ENCODE results near the gene HIGD1B. TPM values are rescaled to one million over a fixed set of nuclear protein-coding genes. Genes with fewer than 3 reads are reported as not detected.

Gene HIGD1B
- total and polyA plus RNA-seq, 4 donors = 3.0 to 25.4 (median 18.0) TPM

- peaks cover 15 to 38% (median 30%) of the 10 kb centered on the region in 4 donors for H3K36me3 ChIP-seq (ENCODE audit: control insufficient read depth in 4 of 4, insufficient read depth in 4 of 4, low read length in 4 of 4)
- no peak overlapping the region for H3K4me3 ChIP-seq
- TF ChIP-seq CTCF (IDR thresholded peaks at IDR 0.05; ENCODE audit: control extremely low read depth, extremely low read depth) = no peak
- no peaks in the 10 kb centered on the region for H3K9me3 ChIP-seq (ENCODE audit: control insufficient read depth in 4 of 4, insufficient read depth in 3 of 4, low read length in 3 of 4)
- H3K27me3 ChIP-seq (ENCODE audit: control insufficient read depth in 3 of 3, insufficient read depth in 3 of 3, low read length in 2 of 3) = no peaks in the 10 kb centered on the region
- DNase-seq (no peak), ATAC-seq (ENCODE audit: insufficient read depth, low FRiP score) (no peak)
- H3K9ac ChIP-seq (ENCODE audit: insufficient read depth in 1 of 2, low read length in 2 of 2) = no peak overlapping the region
- peaks cover 0 to 3% (median 0%) of the 10 kb centered on the region in 5 donors for H3K4me1 ChIP-seq (ENCODE audit: control insufficient read depth in 5 of 5, insufficient read depth in 5 of 5, low read length in 5 of 5)
- no peak overlapping the region for H3K27ac ChIP-seq (ENCODE audit: low read depth in 1 of 2, low read length in 1 of 2)
- WGBS, 2 donors = 38 to 61% methylated on average over 10 of the region's 10 CpGs
Observed at GRCh38 chr17:44887971-44888954, 40.6 kb downstream of the HIGD1B start.

- WGBS, 2 donors = 56 to 75% methylated on average over 7 of the region's 7 CpGs
- Histone ChIP-seq H3K27ac (ENCODE audit: low read depth in 1 of 2, low read length in 1 of 2) (no peak overlapping the region), H3K27me3 (ENCODE audit: control insufficient read depth in 3 of 3, insufficient read depth in 3 of 3, low read length in 2 of 3) (no peaks in the 10 kb centered on the region), H3K36me3 (ENCODE audit: control insufficient read depth in 4 of 4, insufficient read depth in 4 of 4, low read length in 4 of 4) (peaks cover 10 to 38% (median 27%) of the 10 kb centered on the region in 4 donors), H3K9ac (ENCODE audit: insufficient read depth in 1 of 2, low read length in 2 of 2) (no peak overlapping the region), H3K4me3 (no peak overlapping the region), H3K9me3 (ENCODE audit: control insufficient read depth in 4 of 4, insufficient read depth in 3 of 4, low read length in 3 of 4) (no peaks in the 10 kb centered on the region), H3K4me1 (ENCODE audit: control insufficient read depth in 5 of 5, insufficient read depth in 5 of 5, low read length in 5 of 5) (peaks cover 0 to 3% (median 0%) of the 10 kb centered on the region in 5 donors)
- DNase-seq (no peak), ATAC-seq (ENCODE audit: insufficient read depth, low FRiP score) (no peak)
- no peak for TF ChIP-seq CTCF (IDR thresholded peaks at IDR 0.05; ENCODE audit: control extremely low read depth, extremely low read depth)
Observed at GRCh38 chr17:44889003-44889402, 41.3 kb downstream of the HIGD1B start.

DNA sequence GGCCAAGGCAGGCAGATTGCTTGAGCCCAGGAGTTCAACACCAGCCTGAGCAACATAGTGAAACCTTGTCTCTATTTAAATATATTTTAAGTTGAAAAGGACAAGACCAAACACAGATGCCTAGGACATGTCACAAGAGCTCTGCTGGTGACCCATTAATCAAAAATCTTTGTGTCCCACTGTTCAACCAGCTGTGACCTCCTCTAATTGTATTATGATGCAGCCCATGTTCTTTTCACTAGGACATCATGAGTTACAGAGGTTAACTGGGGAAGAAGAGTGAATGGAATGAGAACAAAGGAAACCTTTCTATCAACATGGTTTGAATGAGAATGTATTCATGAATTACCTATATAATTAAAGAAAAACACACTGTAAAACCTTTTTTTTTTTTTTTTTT, 44.6 kb downstream of the HIGD1B start:
- no peak for DNase-seq
- Histone ChIP-seq H3K9me3 (ENCODE audit: control insufficient read depth in 4 of 4, insufficient read depth in 3 of 4, low read length in 3 of 4) (no peaks in the 10 kb centered on the region), H3K4me1 (ENCODE audit: control insufficient read depth in 5 of 5, insufficient read depth in 5 of 5, low read length in 5 of 5) (peaks cover 0 to 3% (median 0%) of the 10 kb centered on the region in 5 donors), H3K4me3 (no peak overlapping the region), H3K27me3 (ENCODE audit: control insufficient read depth in 3 of 3, insufficient read depth in 3 of 3, low read length in 2 of 3) (no peaks in the 10 kb centered on the region), H3K9ac (ENCODE audit: insufficient read depth in 1 of 2, low read length in 2 of 2) (no peak overlapping the region), H3K27ac (ENCODE audit: low read depth in 1 of 2, low read length in 1 of 2) (no peak overlapping the region), H3K36me3 (ENCODE audit: control insufficient read depth in 4 of 4, insufficient read depth in 4 of 4, low read length in 4 of 4) (peaks cover 3 to 19% (median 14%) of the 10 kb centered on the region in 4 donors)
- ATAC-seq (ENCODE audit: insufficient read depth, low FRiP score) = no peak
- TF ChIP-seq CTCF (IDR thresholded peaks at IDR 0.05; ENCODE audit: control extremely low read depth, extremely low read depth) = no peak

Data from lung (tissue), 12 donors.